Measurements from ENCODE around the gene PDE3B. TPM values are rescaled to one million over a fixed set of nuclear protein-coding genes. Genes with fewer than 3 reads are reported as not detected.

Gene PDE3B
- total and polyA plus RNA-seq, 9 of the 15 experiments (the other 6 are each of a cell fraction or from before 2014, with no cell fraction given), result 2.3 to 22.5 (median 12.2) TPM

DNA sequence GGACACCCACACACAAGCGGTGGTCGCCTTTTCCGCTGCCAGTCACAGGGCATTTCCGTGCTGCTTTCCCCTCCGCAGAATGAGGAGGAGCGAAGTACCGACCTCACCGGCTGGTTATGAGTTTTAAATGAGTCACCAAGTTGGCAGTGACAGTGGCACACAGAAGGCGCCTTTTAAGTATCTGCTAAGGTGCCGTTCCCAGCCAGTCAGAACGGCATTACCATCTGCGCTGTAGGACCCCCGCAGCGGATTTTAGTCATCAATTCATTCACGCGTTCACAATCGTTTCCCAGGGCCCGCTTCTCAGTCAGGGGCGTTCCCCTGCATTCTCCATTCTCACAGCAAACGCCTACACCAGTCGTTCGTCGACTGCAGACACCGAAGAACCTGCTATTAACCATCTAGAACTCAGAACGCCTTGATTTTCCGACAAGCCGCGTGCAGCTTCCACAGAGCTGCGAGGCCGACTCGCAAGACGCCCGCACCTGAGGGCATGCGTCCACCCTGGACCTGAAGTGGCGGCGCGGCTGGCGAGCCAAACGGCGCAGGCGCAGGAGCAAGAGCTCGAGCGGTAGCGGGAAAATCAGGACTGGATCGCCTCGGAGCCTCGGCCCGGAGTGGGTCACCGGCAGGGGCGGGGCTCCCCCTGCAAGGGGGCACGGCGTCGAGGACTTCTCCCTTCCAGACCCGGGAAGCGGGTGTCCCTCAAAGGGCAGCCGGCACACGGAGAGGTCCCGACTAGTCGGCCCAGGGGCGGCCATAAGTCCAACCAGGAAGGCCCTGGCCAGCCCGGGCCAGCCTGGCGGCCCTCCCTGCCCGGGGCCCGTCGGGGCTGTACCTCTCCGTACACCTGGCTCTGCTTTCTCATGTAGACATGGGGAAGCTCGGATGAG, 247.8 kb downstream of the PDE3B start (continued):
- peak in 1 of 2 experiments; percentile 9; a peak in 1 of 4 replicates for TF ChIP-seq RCOR1 (IDR thresholded peaks at IDR 0.05; ENCODE audit: borderline replicate concordance in 1 of 2, low read depth in 2 of 2, low read length in 2 of 2)
- TF ChIP-seq ETV5 (CRISPR knock-in tag; IDR thresholded peaks at IDR 0.05; ENCODE audit: low read depth), result peak; percentile 63; the same call in 1 of the 2 replicates
- no peak for TF ChIP-seq ZNF407 (IDR thresholded peaks at IDR 0.05; ENCODE audit: low read depth)
- TF ChIP-seq CREB3 (tag; conservative IDR thresholded peaks at IDR 0.05; ENCODE audit: low read depth), result no peak
- TF ChIP-seq SAP30 (IDR thresholded peaks at IDR 0.05; ENCODE audit: borderline replicate concordance, insufficient read depth, low read depth, low read length, poor library complexity, severe bottlenecking), result no peak
- TF ChIP-seq ZNF79 (CRISPR knock-in tag; IDR thresholded peaks at IDR 0.05; ENCODE audit: low read depth), result no peak
- no peak for TF ChIP-seq ELK3 (CRISPR knock-in tag; IDR thresholded peaks at IDR 0.05)
- peak; percentile 60; the same call in 1 of the 2 replicates for TF ChIP-seq ZBTB17 (CRISPR knock-in tag; IDR thresholded peaks at IDR 0.05)
- no peak for TF ChIP-seq ADNP (tag; IDR thresholded peaks at IDR 0.05)
- no peak for TF ChIP-seq ZEB2 (IDR thresholded peaks at IDR 0.05)
- no peak for TF ChIP-seq ETV6 (IDR thresholded peaks at IDR 0.05; ENCODE audit: borderline replicate concordance in 1 of 2, low read depth in 2 of 2, low read length in 1 of 2)
- TF ChIP-seq ETV6 (CRISPR knock-in tag; IDR thresholded peaks at IDR 0.05; ENCODE audit: borderline replicate concordance), result no peak
- TF ChIP-seq ZNF282 (CRISPR knock-in tag; IDR thresholded peaks at IDR 0.05), result peak; percentile 11; the same call in 1 of the 2 replicates
- TF ChIP-seq RFX1 (IDR thresholded peaks at IDR 0.05), result no peak
- no peak for TF ChIP-seq PPARD (CRISPR knock-in tag; IDR thresholded peaks at IDR 0.05)
- TF ChIP-seq MTA1 (IDR thresholded peaks at IDR 0.05; ENCODE audit: borderline replicate concordance), result no peak

Data from K562 (cell line).